HCT116 (cell line): ENCODE results near the gene C19orf44. TPM values are rescaled to one million over a fixed set of nuclear protein-coding genes. Genes with fewer than 3 reads are reported as not detected.

Source experiments
- ATAC-seq: fragments of 200-7000 bp; cut with Tn5 transposase; 2 replicates; pipeline ENCODE4 v1.9.1; 2020; ENCODE audit warnings: mild to moderate bottlenecking, moderate library complexity
- BruUV-seq: library from RNA; stranded (reverse); fragments of 400-500 nt; replicated peaks from 2 replicates; lab custom pipeline; 2021; lab: Mats Ljungman, UMichigan
- CTCF ChIA-PET: fragments of 300-600 bp; sonication (Branson Sonifier 250); formaldehyde crosslinking; loops from one replicate; lab custom pipeline; 2021; ENCODE audit warnings: antibody characterized with exemption; lab: Charles Lee
- POLR2A ChIA-PET: fragments of 300-600, 350-600 bp; sonication (Branson Sonifier 250); formaldehyde crosslinking; loops from one replicate; lab custom pipeline; 2021; ENCODE audit warnings: antibody characterized with exemption; lab: Charles Lee
- RAD21 ChIA-PET, 2 experiments: fragments of 300-600 bp; sonication (Branson Sonifier 250); formaldehyde crosslinking; loops; one replicate each; lab custom pipeline; 2023; ENCODE audit warnings: low total read pairs in 2 of 2; ENCODE audit not compliant: uncharacterized antibody in 2 of 2, unreplicated experiment in 2 of 2, low non-redundant PET in 1 of 2; lab: Charles Lee
- DNase-seq: peaks from one replicate; pipeline ENCODE4 v3.0.0-alpha.2; 2010; ENCODE audit warnings: low read depth, low spot score
- H2AFZ ChIP-seq: fragments of 200-600 bp; shearing (Covaris generic), sonication (generic); 2 replicates; pipeline ENCODE4 v1.6.1; 2017; ENCODE audit warnings: low read depth, mixed run types, mixed read lengths, antibody characterized with exemption, low read length; ENCODE audit not compliant: poor library complexity, severe bottlenecking
- H3K27ac ChIP-seq: 2 replicates; pipeline ENCODE4 v1.5.1; 2012; ENCODE audit warnings: low read depth, low read length
- H3K27me3 ChIP-seq: fragments of 200-600 bp; sonication (generic); 2 replicates; pipeline ENCODE4 v1.6.1; 2016; ENCODE audit warnings: mixed run types, low read length, mixed read lengths; ENCODE audit not compliant: insufficient read depth
- H3K36me3 ChIP-seq, 2 experiments: fragments of 200-500 bp in 1 of 2; fragments of 200-600 bp in 1 of 2; sonication (Bioruptor generic) in 1 of 2; sonication (generic) in 1 of 2; 2 replicates each; pipeline versions ENCODE4 v1.5.1 to v1.6.1; 2014 to 2016; ENCODE audit warnings: low read length in 2 of 2, inconsistent platforms in 1 of 2, mixed read lengths in 1 of 2, mixed run types in 1 of 2; ENCODE audit not compliant: insufficient read depth in 2 of 2, control insufficient read depth in 1 of 2
- H3K4me1 ChIP-seq, 2 experiments: fragments of 200-600 bp in 1 of 2; sonication (generic) in 1 of 2; 2 replicates each; pipeline versions ENCODE4 v1.5.1 to v1.6.1; 2012 to 2017; ENCODE audit warnings: low read length in 2 of 2, inconsistent platforms in 1 of 2, mild to moderate bottlenecking in 1 of 2, mixed read lengths in 1 of 2, mixed run types in 1 of 2, moderate library complexity in 1 of 2; ENCODE audit not compliant: insufficient read depth in 2 of 2, control insufficient read depth in 1 of 2
- H3K4me2 ChIP-seq: fragments of 200-600 bp; sonication (generic); 2 replicates; pipeline ENCODE4 v1.6.1; 2017; ENCODE audit warnings: mixed run types, low read length, mixed read lengths
- H3K4me3 ChIP-seq, 2 experiments: fragments of 200-600 bp in 1 of 2; sonication (generic) in 1 of 2; replicated peaks in 1 of 2; 2 replicates each; pipeline ENCODE4 v1.5.1; 2011 to 2016; ENCODE audit warnings: low read length in 2 of 2, control low read depth in 1 of 2, low read depth in 1 of 2, mild to moderate bottlenecking in 1 of 2, mixed read lengths in 1 of 2, mixed run types in 1 of 2
- H3K79me2 ChIP-seq: fragments of 200-600 bp; sonication (generic); 2 replicates; pipeline ENCODE4 v1.6.1; 2017; ENCODE audit warnings: mild to moderate bottlenecking, mixed run types, low read length, moderate library complexity, mixed read lengths; ENCODE audit not compliant: insufficient read depth
- H3K9ac ChIP-seq: fragments of 200-600 bp; sonication (generic); 2 replicates; pipeline ENCODE4 v1.6.1; 2016; ENCODE audit warnings: low read length, mixed read lengths
- H3K9me2 ChIP-seq: fragments of 200-600 bp; sonication (generic), shearing (Covaris generic); 2 replicates; pipeline ENCODE4 v1.6.1; 2017; ENCODE audit warnings: mixed run types, mild to moderate bottlenecking, moderate library complexity; ENCODE audit not compliant: insufficient read depth
- H3K9me3 ChIP-seq, 2 experiments: fragments of 200-500 bp in 1 of 2; fragments of 200-600 bp in 1 of 2; sonication (Bioruptor generic) in 1 of 2; sonication (generic) in 1 of 2; 2 replicates each; pipeline ENCODE4 v1.6.1; 2014 to 2017; ENCODE audit warnings: low read length in 2 of 2, mixed read lengths in 2 of 2, inconsistent platforms in 1 of 2, low read depth in 1 of 2, mild to moderate bottlenecking in 1 of 2, mixed run types in 1 of 2, moderate library complexity in 1 of 2; ENCODE audit not compliant: control insufficient read depth in 1 of 2, insufficient read depth in 1 of 2
- H4K20me1 ChIP-seq: fragments of 200-600 bp; sonication (generic), shearing (Covaris generic); 2 replicates; pipeline ENCODE4 v1.6.1; 2017; ENCODE audit warnings: mixed run types, mild to moderate bottlenecking, moderate library complexity; ENCODE audit not compliant: insufficient read depth
- ATF3 ChIP-seq: IDR thresholded peaks from 2 replicates; pipeline ENCODE4 v1.6.1; 2012
- CTCF ChIP-seq, 3 experiments: fragments of 200-600 bp in 1 of 3; sonication (generic) in 1 of 3; IDR thresholded peaks in 2 of 3; conservative IDR thresholded peaks in 1 of 3; 2 replicates each; pipeline ENCODE4 v1.5.1; 2012 to 2017; ENCODE audit warnings: low read depth in 2 of 3, low read length in 2 of 3, antibody characterized with exemption in 1 of 3, borderline replicate concordance in 1 of 3, control low read depth in 1 of 3, mild to moderate bottlenecking in 1 of 3, mixed read lengths in 1 of 3, mixed run types in 1 of 3, moderate library complexity in 1 of 3; ENCODE audit not compliant: insufficient read depth in 1 of 3
- ELF1 ChIP-seq: IDR thresholded peaks from 2 replicates; pipeline ENCODE4 v1.6.1; 2012; ENCODE audit warnings: low read depth, borderline replicate concordance
- EZH2 ChIP-seq: fragments of 200-600 bp; sonication (generic); IDR thresholded peaks from 2 replicates; pipeline ENCODE4 v1.6.1; 2017; ENCODE audit warnings: antibody characterized with exemption, mixed run types
- EZH2phosphoT487 ChIP-seq: fragments of 200-600 bp; IDR thresholded peaks from 2 replicates; pipeline ENCODE4 v1.6.1; 2018; ENCODE audit warnings: antibody characterized with exemption, borderline replicate concordance
- MAX ChIP-seq: IDR thresholded peaks from 2 replicates; pipeline ENCODE4 v1.6.1; 2012
- POLR2A ChIP-seq: IDR thresholded peaks from 2 replicates; pipeline ENCODE4 v1.7.0; 2011; ENCODE audit warnings: borderline replicate concordance; ENCODE audit not compliant: insufficient read depth, insufficient read length; ENCODE audit errors: extremely low read depth
- SIN3A ChIP-seq: IDR thresholded peaks from 2 replicates; pipeline ENCODE4 v1.6.1; 2012; ENCODE audit warnings: low read depth
- YY1 ChIP-seq: IDR thresholded peaks from 2 replicates; pipeline ENCODE4 v1.6.1; 2011; ENCODE audit warnings: low read length, low read depth, moderate library complexity, mild to moderate bottlenecking; ENCODE audit not compliant: insufficient replicate concordance; ENCODE audit errors: extremely low read depth
- ZBTB33 ChIP-seq: IDR thresholded peaks from 2 replicates; pipeline ENCODE4 v1.6.1; 2011; ENCODE audit warnings: mild to moderate bottlenecking, low read length, moderate library complexity; ENCODE audit not compliant: insufficient replicate concordance; ENCODE audit errors: extremely low read depth
- intact Hi-C: fragments of 100-400 bp; cut with micrococcal nuclease; formaldehyde crosslinking; loops from 2 replicates; pipeline ENCODE4 v1.10.0; 2022
- total RNA-seq: library from RNA; stranded (reverse); gene quantifications from one replicate; pipeline ENCODE4 v1.2.1, GENCODE V29; 2021; ENCODE audit not compliant: unreplicated experiment

The C19orf44 gene
- total RNA-seq, 1 experiment from 2014 or later = 6.8 TPM

GRCh38 chr19:16456652-16457194 lies 39.5 kb upstream of the C19orf44 start:
- peak; percentile 38; the same call in 1 of the 2 replicates for ATAC-seq
- POLR2A ChIA-PET = no interaction called here
- no peak overlapping the region for H3K9ac ChIP-seq
- TF ChIP-seq ELF1 (no peak), SIN3A (no peak), CTCF (IDR thresholded peaks at IDR 0.05 in 2 of 3, conservative IDR thresholded peaks at IDR 0.05 in 1 of 3; ENCODE audit: borderline replicate concordance in 1 of 3, insufficient read depth in 1 of 3, low read depth in 2 of 3, low read length in 2 of 3) (no peak), EZH2 (no peak), MAX (no peak), EZH2phosphoT487 (no peak), ZBTB33 (no peak), YY1 (no peak), ATF3 (no peak), POLR2A (no peak)
- H3K9me3 ChIP-seq = no peaks in the 10 kb centered on the region
- BruUV-seq = no TSS peak
- peak overlapping the region; percentile 32; the same call in 1 of the 2 replicates for H3K4me2 ChIP-seq
- H4K20me1 ChIP-seq = no peaks in the 10 kb centered on the region
- CTCF ChIA-PET = no interaction called here
- H3K9me2 ChIP-seq = no peaks in the 10 kb centered on the region
- intact Hi-C loops = no loop called here
- H3K36me3 ChIP-seq = no peaks in the 10 kb centered on the region
- H3K27ac ChIP-seq = no peak overlapping the region
- no peak overlapping the region for H3K4me3 ChIP-seq
- H3K27me3 ChIP-seq = no peaks in the 10 kb centered on the region
- H3K4me1 ChIP-seq = peaks cover 11 to 28% of the 10 kb centered on the region in 2 experiments; a peak in 3 of 4 replicates
- peaks cover 79% of the 10 kb centered on the region for H3K79me2 ChIP-seq
- H2AFZ ChIP-seq = no peak overlapping the region
- no peak for DNase-seq
- RAD21 ChIA-PET = no interaction called here
